PC-9 (cell line): ENCODE measurements around the gene NOP56.

ENCODE experiments used
- EZH2 ChIP-seq: fragments of 200-600 bp; sonication (generic); IDR thresholded peaks from 2 replicates; pipeline ENCODE4 v1.8.0; 2017; ENCODE audit warnings: antibody characterized with exemption, low read depth
- TF ChIP-seq, protein P1 (sequence below): fragments of 200-600 bp; sonication (generic); conservative IDR thresholded peaks from 2 replicates; pipeline ENCODE4 v1.6.1; 2017; ENCODE audit warnings: mixed run types, antibody characterized with exemption, mild to moderate bottlenecking, moderate library complexity

DNA sequence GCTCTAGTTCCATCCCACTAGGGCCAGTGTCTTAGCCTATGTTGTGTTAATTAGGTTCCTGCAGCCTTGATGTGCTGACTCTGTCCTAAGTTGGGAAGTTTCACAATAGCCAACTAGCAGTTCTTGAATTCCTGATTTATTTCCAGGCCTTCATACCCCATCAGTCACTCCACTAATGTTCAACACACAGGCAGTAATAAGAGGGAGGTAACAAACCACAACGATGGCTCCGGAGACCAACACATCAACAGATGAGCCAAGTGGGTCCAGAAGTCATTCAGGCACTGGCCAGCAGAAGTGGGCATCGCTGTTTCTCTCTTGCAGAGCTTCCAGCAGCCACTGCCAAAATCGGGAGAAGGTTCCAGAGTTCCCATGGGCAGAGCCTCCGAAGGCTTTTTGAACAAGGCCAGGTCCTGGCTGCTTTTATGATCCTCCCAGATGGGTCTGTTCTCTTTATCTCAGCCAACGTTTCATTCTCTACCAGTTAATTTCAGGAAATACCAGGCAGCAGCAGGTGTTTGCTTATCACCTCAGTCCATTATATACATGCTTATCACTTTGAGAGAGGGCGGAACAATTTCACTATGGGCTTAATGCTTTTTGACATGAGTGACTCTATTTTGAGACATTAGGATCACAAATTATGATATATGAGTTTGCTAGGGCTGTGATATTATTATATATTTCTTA is 48.5 kb upstream of the NOP56 start:
- no peak for TF ChIP-seq EZH2
- TF ChIP-seq, protein P1, sequence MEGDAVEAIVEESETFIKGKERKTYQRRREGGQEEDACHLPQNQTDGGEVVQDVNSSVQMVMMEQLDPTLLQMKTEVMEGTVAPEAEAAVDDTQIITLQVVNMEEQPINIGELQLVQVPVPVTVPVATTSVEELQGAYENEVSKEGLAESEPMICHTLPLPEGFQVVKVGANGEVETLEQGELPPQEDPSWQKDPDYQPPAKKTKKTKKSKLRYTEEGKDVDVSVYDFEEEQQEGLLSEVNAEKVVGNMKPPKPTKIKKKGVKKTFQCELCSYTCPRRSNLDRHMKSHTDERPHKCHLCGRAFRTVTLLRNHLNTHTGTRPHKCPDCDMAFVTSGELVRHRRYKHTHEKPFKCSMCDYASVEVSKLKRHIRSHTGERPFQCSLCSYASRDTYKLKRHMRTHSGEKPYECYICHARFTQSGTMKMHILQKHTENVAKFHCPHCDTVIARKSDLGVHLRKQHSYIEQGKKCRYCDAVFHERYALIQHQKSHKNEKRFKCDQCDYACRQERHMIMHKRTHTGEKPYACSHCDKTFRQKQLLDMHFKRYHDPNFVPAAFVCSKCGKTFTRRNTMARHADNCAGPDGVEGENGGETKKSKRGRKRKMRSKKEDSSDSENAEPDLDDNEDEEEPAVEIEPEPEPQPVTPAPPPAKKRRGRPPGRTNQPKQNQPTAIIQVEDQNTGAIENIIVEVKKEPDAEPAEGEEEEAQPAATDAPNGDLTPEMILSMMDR, result no peak
